ENCODE results near the gene EXOC8.

The EXOC8 gene, protein sequence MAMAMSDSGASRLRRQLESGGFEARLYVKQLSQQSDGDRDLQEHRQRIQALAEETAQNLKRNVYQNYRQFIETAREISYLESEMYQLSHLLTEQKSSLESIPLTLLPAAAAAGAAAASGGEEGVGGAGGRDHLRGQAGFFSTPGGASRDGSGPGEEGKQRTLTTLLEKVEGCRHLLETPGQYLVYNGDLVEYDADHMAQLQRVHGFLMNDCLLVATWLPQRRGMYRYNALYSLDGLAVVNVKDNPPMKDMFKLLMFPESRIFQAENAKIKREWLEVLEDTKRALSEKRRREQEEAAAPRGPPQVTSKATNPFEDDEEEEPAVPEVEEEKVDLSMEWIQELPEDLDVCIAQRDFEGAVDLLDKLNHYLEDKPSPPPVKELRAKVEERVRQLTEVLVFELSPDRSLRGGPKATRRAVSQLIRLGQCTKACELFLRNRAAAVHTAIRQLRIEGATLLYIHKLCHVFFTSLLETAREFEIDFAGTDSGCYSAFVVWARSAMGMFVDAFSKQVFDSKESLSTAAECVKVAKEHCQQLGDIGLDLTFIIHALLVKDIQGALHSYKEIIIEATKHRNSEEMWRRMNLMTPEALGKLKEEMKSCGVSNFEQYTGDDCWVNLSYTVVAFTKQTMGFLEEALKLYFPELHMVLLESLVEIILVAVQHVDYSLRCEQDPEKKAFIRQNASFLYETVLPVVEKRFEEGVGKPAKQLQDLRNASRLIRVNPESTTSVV

DNA sequence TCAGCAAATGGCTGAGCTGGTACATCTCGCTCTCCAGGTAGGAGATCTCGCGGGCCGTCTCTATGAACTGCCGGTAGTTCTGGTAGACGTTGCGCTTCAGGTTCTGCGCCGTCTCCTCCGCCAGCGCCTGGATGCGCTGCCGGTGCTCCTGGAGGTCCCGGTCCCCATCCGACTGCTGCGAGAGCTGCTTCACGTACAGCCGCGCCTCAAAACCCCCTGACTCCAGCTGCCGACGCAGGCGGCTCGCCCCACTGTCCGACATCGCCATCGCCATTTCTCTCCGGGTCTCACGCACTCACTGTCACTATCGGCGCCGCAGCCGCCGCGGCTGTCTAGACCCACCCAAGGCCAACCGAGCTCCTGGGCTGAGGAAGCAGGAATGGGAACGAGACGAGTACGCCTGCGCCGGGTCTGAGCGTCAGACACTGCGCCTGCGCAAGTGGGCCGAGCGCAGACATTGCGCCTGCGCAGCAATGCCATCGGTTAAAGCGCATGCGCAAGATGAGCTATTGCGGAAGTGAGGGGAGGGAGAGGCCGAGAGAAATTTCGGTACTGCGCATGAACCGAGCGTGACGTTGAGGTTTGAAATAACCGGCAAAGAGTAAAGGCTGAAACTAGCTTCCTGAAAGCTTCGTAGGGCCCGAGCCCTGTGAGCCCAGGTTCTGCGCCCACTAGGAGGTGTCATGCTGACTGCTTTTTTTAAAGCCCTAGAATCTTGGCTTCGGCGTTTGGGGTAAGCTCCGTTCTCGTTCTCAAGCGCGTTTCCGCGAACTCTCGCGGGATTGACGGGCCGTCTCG, at the start of gene EXOC8:
TSS of gene EXOC8 (minus strand) at position 381 of the 798 bp plus-strand sequence. CDS start at position 274, 107 bp downstream.
- DNase-seq (ENCODE audit: low read depth in 2 of 2): peak; percentile 94 to 95

DNA sequence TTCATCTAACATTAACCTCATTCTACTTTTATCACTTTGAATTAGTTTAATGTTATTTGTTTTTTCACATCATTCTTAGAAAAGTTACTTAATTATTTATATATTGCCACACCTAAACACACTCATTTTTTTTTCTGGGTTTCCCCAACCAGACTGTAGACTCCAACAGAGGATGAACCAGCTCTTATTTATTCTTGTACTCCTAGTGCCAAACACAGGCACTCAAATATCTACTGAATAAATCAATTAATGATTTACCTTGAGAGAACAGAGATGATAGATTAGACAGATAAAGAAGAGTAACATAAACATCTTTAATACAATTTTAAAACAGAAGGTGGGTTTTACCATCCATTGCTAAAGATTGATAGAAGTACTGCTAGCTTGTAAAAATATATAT, 48.8 kb upstream of the EXOC8 start:
- no peak for DNase-seq (ENCODE audit: low read depth in 2 of 2)

DNA sequence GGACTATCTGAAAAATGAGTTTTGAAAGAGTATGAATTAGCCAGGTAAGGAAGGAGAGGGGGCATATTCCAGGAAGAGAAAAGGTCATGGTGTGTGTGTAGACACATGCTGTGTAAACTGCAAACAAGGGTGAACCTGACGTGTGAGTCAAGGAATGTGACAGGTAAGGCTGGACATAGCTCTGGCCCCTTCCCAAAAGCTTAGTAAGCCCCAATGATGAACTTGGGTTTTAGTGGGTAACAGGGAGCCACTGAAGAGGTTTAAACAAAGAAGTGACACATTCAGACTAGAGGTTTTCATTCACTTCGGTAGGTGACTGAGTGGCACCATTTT, 47.7 kb upstream of the EXOC8 start:
- no peak for DNase-seq (ENCODE audit: low read depth in 2 of 2)

DNA sequence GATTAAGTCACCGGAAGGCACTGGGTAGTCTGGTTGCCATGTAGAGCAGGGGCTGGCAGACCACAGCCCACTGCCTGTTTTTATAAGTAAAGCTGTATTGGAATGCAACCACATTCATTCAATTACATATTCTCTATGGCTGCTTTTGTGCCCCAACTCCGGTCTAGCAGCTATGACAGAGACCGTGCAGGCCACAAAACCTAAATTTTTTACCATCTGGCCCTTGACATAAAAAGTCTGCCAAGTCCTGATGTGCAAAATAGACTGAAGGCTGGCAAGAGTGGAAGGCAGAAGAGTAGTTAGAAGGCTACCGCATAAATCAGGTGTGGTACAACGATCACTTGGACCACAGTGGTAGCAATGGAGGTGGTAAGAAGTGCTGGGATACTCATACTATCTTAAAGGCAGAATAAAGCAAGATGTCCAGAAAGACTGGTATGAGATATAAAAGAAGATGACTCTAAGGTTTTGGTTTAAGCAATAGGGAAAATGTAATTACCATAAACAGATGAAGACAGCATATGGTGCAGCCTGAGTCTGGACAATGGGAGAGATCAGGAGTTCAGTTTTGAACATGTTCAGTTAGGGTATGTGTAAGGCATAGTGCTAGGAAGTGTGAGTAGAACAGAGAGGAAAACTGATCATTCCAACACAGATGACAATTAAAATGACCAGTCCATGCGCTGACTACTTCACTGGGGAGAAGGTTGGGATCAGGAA, 47.2 kb upstream of the EXOC8 start:
- DNase-seq (ENCODE audit: low read depth in 2 of 2): no peak

DNA sequence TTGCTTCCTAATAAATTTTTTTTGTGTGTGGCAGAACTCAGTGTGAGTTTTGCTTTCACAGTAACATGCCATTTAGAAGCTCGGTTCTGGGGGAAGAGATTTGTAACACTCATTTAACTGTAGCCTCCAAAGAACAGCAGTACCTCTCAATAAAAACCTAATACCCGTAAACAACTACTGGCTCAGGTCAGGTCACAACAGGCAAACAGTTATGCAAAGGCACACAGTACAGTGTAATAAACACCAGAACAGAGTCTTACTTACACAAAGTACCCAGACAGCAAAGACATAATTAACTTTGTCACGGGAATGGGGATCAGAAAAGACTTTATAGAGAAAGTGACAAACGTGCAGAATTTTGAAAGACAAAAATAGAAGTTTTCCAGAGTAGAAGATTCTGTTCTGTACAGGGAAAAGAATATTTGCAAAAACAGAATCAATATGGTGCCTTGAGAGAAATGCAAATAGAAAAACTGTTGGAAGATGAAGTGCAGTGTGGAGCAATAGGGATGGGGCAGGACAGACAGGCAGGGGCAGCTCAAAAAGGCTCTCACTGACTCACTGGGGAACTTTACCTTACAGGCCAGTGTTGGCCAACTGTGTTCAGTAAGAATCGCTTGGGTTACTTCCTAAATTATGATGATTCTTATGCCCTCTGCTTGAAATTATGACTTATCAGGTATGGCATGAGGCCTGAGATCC, 45.7 kb upstream of the EXOC8 start:
- DNase-seq (ENCODE audit: low read depth in 2 of 2): no peak

DNA sequence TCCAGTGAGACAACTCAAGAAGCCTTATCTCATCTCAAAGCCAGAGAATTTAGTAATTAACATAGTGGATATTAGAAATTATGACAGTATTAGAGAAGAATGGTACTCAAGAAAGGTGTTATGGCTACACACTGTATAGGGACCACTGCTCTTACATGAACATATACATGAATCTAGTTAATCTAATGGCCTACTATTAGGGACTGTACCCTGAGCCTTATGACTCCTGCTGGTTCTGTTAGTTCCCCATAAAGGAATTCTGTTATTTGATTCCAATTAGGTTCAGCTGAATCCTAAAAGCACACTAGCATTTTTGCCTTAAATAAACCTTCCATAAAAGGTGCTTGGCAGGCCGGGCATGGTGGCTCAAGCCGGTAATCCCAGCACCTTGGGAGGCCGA, 44.8 kb upstream of the EXOC8 start:
- no peak for DNase-seq (ENCODE audit: low read depth in 2 of 2)

DNA sequence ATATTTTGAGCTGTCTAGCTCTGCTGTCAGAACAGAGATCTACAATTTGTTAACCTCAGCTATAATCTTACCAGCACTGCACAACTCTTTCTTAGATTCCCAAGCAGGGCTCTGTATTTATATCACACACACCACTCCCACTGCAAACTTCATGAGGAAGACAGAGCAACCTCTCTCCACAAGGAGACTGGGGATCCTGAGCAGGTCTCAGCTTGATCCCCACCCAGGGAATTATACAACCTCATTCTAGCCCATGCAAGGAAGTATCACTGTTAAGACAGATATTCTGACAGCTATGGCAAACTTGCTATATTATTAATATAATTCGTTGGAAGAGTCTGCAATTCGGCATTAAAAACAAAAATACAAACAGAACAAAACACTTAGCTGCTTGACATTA, 44.1 kb upstream of the EXOC8 start:
- no peak for DNase-seq (ENCODE audit: low read depth in 2 of 2)

DNA sequence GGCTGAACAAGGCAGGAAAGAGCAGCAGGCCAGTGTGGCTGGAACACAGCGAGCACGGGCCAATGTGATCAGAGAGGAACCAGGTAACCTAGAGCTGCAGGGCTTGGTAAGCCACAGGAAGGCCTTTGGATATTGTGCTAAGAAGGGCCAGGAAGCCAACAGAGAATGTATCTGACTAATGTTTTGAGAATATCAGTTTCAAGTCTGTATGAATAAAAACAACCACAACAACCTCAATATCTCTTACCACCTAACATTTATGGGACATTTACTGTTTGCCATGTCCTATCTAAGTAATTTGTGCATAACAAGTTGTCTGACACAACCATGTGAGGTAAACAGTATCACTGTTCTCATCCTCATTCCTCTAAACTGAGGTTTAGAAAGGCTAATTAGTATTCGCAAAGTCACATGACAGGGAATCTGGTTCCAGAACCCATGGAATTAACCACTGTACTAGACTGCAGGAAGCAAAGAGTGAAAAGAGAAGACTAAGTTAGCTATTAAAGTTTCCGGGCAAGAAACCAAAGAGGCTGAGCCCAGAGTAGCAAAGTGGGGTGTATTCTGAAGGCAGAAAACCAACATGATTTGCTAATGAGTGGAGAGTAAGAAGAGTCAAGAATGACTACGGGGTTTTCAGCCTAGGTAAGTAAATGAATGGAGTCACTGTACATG, 39.4 kb upstream of the EXOC8 start:
- DNase-seq (ENCODE audit: low read depth in 2 of 2): no peak

DNA sequence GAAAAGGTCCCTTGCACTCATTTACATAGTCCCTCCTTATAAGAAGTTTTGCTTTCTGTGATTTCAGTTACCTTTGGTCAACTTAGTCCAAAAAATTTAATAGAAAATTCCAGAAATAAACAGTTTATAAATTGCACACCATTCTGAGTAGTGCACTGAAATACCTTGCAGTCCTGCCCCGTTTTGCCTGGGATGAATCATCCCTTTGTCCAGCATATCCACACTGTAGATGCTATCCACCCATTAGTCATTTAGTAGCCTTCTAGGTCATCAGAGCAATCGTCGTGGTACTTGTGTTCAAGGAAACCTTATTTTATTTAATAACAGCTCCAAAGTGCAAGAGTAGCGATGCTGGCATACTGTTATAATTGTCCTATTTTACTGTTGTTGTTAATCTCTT, 38.4 kb upstream of the EXOC8 start:
- DNase-seq (ENCODE audit: low read depth in 2 of 2): no peak

DNA sequence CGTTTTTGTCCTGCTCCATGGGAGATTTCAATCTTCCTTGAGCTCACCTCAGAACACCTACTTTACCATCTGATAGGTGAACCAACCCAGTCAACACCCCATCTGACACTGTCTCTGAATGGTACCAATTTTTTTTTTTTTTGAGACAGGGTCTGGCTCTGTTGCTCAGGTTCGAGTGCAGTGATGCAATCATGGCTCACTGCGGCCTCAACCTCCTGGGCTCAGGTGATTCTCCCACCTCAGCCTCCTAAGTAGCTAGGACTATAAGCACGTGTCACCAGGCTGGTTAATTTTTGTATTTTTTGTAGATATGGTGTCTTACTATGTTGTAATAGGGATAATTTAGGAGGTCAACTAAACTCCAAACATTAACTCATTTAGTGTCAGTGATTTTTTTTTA, 36.7 kb upstream of the EXOC8 start:
- no peak for DNase-seq (ENCODE audit: low read depth in 2 of 2)

DNA sequence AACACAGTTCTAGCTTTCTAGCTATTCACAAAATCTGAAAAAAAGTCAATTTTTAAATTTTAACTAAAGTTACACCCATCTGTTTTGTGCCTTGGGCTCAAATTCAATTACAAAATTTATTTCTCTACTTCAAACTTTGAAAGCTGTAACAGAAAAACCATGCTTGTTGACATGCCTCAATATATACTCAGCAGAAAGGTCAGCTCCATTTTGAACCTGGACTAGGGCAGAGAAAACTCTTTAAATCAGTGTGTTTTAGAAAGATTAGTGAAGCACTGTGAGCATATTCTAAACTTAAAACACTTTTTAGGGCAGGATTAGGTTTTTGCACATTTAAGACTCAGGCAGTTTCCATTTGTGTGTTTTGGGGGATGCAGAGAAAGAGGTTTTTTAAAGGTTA, 34.8 kb upstream of the EXOC8 start:
- no peak for DNase-seq (ENCODE audit: low read depth in 2 of 2)

DNA sequence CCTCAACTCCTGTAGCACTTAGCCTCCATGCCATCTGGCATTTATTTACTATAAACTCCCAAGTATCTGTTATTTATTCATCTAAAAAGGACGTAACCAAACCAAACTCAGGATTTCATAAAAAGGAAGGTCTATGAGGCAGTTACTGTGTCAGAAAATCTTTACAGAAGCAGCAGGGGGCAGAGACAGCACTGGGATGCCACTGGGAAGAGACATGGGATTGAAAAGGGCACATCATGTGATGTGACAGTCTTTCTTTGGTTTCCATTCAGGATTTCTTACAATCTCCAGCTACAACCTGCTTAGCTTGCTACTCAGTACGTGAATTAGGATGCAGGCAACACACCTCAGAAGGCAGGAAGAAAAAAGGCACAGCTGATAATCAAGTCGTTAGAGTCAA, 31.6 kb upstream of the EXOC8 start:
- DNase-seq (ENCODE audit: low read depth in 2 of 2): no peak

DNA sequence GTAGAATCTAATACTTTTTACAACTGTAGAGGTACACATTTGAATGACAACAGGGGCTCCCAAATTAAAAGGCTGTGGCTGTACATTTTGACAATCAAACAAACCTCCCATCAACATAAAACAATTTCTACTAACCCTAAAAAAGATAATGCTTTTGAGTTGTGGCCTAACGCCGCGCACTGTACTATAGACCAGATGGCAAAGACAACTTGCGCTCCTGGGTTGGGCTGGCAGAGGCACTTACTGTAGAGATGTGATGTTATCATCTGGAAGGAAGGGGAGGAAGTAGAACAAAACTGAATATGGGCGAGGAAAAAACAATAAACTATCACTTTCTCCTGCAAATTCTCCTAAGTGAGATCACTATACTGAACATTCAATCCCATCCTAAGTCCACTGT, 26.5 kb upstream of the EXOC8 start:
- no peak for DNase-seq (ENCODE audit: low read depth in 2 of 2)

DNA sequence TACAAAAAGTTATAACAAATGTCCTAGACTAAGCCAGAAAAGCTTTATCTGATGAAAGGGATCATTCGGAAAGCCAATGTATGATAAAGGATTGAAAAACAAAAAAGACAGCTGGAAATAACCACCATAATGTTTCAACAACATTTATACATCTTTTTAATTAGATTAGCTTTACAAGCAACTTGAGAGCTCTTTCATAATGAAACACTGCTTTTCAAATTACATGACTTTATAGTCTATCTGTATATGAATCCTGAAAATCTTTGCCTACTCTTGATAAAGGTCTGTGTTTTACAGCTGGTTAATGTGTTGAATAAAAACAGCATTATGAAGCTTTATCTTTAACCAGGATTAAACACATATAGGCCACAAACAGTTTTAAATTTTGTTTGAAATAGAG, 26.0 kb upstream of the EXOC8 start:
- DNase-seq (ENCODE audit: low read depth in 2 of 2): no peak

DNA sequence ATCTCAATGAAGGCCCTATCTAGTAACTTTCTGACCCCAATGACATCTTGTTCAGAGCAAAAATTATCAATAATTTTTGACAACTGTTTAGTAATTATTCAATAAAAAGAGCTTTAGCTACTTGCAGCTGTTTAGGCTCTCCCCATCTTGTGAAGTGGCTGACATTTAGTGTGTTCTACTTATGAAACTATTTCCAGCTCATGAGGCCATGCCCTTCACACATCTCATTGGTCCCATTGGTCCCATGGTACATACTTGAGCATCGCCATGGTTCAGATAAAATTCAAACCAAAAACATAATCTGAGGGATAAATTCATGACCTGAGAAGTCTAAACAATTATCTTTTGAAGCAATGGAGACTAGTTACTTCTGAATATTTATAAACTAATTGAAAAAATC, 24.7 kb upstream of the EXOC8 start:
- no peak for DNase-seq (ENCODE audit: low read depth in 2 of 2)

DNA sequence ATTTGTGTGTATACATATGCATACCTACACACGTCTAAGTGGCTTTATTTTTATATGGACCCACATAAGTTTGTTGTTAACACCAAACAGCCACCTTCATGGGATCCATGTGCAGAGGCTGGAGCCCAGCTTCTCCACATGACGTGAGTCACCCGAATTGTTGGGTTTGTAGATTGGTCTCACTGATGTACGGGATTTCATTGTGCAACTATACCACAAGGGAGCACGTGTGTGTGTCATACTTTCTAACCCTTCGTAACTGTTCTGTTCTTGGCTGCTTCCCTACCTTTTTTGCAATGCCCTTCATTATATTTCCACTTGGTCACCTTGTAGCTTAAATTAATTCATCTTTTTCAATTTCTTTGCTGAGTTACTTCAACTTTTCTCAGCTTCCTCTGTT, 21.5 kb upstream of the EXOC8 start:
- no peak for DNase-seq (ENCODE audit: low read depth in 2 of 2)

DNA sequence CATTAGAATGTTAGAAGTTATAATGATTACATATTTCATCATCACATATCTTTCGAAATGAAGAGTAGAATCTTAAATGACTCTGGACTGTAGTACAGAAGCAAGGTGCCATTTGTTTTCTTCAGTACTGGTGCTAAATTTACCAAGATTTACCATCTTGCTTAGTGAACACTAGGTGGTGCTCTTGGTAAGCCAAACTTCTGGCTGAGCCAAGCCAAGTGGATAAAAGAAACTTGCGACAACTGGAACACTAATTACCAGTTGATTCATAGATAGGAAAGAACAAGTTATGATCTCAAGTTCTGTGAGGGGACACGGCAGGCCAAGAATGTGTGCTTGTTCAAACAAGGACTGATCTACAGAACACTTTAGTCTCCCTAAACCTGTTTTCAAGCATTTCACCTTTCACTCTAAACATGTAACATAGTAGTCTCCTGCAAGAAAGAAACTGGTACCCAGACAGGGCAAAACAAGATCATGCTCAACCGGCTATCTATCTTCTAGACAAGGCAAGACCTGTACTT, 20.2 kb upstream of the EXOC8 start:
- DNase-seq (ENCODE audit: low read depth in 2 of 2): no peak

DNA sequence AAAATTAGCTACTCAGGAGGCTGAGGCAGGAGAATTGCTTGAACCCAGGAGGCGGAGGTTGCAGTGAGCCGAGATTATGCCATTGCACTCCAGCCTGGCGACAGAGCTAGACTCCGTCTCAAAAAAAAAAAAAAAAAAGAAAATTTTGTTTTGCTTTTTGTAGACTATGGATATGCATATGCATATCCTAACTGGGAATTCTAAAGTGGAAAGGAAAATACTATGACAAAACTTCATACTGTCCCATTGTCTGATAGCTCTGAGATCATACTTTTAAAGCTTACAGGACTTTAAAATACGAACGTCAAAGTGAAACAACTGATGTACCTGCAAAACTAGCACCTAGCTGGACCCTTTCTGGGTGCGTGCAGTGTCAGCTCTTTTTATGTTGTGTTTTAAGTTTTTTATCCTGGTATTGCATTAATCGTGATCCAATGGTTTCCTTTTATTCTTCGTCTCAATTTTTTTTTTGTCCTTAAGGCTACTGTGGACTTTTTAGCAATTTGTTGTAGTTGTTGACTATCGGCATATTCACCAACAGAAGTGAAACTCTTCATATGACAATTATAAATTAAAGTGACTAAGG, 19.6 kb upstream of the EXOC8 start:
- DNase-seq (ENCODE audit: low read depth in 2 of 2): no peak

DNA sequence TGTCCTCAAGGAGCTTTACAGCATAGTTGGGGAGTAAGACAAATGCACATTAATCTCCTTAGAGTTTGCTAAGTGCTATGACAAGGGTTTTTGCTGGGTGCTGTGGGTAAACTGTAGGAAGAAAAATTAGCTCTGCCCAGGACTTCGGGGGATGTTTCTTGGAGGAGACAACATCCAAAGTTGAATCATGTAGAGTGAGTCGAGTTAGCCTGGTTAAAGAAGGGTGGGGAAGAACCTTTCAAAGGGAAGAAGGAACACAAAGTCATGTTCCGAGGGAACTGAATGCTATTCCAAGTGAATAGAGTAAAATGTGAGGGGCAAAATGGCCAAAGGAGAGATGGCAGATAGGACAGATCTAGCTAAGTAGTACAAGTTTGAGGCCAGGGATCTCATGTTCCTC, 17.5 kb upstream of the EXOC8 start:
- DNase-seq (ENCODE audit: low read depth in 2 of 2): no peak

DNA sequence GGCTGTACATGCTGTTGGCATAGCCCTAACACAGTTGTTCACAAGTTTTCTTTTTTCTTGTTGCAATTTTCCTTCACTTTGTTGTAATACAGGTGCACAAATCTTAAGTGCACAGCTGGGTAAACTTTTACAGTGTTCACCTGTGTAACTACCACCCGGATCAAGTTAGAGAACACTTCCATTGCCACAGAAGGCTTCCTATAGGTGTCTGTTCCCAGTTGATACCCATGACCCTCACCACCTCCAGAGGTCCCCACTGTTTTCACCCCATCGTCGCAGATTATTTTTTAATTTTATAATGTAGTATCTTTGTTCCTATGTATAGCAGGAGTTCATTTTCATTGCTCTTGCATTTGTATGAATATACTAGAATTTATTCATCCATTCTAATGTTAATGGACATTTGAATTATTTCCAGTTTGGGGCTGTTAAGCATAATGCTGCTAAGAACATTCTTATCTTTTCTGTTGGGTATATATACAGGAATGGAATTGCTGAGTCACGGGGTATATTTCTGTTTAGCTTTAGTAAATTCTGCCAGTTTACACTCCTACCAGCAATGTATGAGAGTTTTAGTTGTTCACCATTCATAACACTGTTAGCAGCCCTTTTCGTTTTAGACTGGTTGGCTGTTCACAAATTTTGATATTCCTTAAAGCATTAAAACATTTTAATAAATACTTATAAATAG, 16.8 kb upstream of the EXOC8 start:
- no peak for DNase-seq (ENCODE audit: low read depth in 2 of 2)
